Fibroblast of lung (primary cell): ENCODE results near the gene SLC16A5. TPM values are rescaled to one million over a fixed set of nuclear protein-coding genes. Genes with fewer than 3 reads are reported as not detected.
A peak's percentile ranks its signal among the peaks of the same experiment; 100 is the strongest.

Source experiments
- DNase-seq, 2 donors: peaks; one replicate each; pipeline versions ENCODE4 v3.0.0 to v3.0.0-alpha.2; 2010; ENCODE audit warnings: low read depth in 2 of 2
- H2AFZ ChIP-seq: 2 replicates; pipeline ENCODE4 v1.5.1; 2012; ENCODE audit warnings: low read length, control low read depth, inconsistent platforms
- H3K27ac ChIP-seq: 2 replicates; pipeline ENCODE4 v1.5.1; 2011; ENCODE audit warnings: low read length, control low read depth; ENCODE audit not compliant: insufficient read depth
- H3K27me3 ChIP-seq: 2 replicates; pipeline ENCODE4 v1.5.1; 2011; ENCODE audit warnings: mild to moderate bottlenecking, low read length; ENCODE audit not compliant: control insufficient read depth, insufficient read depth
- H3K36me3 ChIP-seq: 2 replicates; pipeline ENCODE4 v1.5.1; 2011; ENCODE audit warnings: low read length; ENCODE audit not compliant: control insufficient read depth, insufficient read depth
- H3K4me1 ChIP-seq: 2 replicates; pipeline ENCODE4 v1.5.1; 2011; ENCODE audit warnings: low read length; ENCODE audit not compliant: control insufficient read depth, insufficient read depth; ENCODE audit errors: extremely low read depth
- H3K4me2 ChIP-seq: 2 replicates; pipeline ENCODE4 v1.5.1; 2011; ENCODE audit warnings: low read length, control low read depth; ENCODE audit not compliant: insufficient read depth; ENCODE audit errors: extremely low read depth
- H3K4me3 ChIP-seq, 4 experiments: fragments of 200-600 bp in 1 of 4; sonication (generic) in 1 of 4; replicated peaks in 1 of 4; 2 replicates each; pipeline ENCODE4 v1.5.1; 2011 to 2016; ENCODE audit warnings: low read length in 4 of 4, low read depth in 3 of 4, mild to moderate bottlenecking in 3 of 4, control low read depth in 2 of 4, inconsistent platforms in 1 of 4, mixed read lengths in 1 of 4; ENCODE audit not compliant: insufficient read depth in 1 of 4; ENCODE audit errors: control extremely low read depth in 1 of 4
- H3K79me2 ChIP-seq: 2 replicates; pipeline ENCODE4 v1.5.1; 2012; ENCODE audit warnings: mild to moderate bottlenecking, low read length, inconsistent platforms; ENCODE audit not compliant: control insufficient read depth, insufficient read depth
- H3K9ac ChIP-seq: 2 replicates; pipeline ENCODE4 v1.5.1; 2011; ENCODE audit warnings: mild to moderate bottlenecking, low read length, control low read depth; ENCODE audit not compliant: insufficient read depth
- H3K9me3 ChIP-seq: 2 replicates; pipeline ENCODE4 v1.5.1; 2012; ENCODE audit warnings: low read depth, low read length; ENCODE audit not compliant: control insufficient read depth, insufficient read depth
- H4K20me1 ChIP-seq: 2 replicates; pipeline ENCODE4 v1.5.1; 2011; ENCODE audit warnings: low read length; ENCODE audit not compliant: control insufficient read depth, insufficient read depth; ENCODE audit errors: extremely low read depth
- EZH2 ChIP-seq: IDR thresholded peaks from 2 replicates; pipeline ENCODE4 v1.5.1; 2012; ENCODE audit warnings: low read length, control low read depth, mild to moderate bottlenecking; ENCODE audit errors: missing control alignments
- polyA plus RNA-seq, 2 donors: library from polyadenylated mRNA; depleted of rRNA in 1 of 2; stranded (reverse) in 1 of 2; unstranded in 1 of 2; fragments of >200 nt; gene quantifications; 2 replicates each; pipeline ENCODE4 v1.2.1, GENCODE V29; 2011 to 2012; ENCODE audit warnings: missing spikeins in 1 of 2
- total RNA-seq: library from RNA; depleted of rRNA; stranded (reverse); fragments of >200 nt; gene quantifications from 2 replicates; pipeline ENCODE4 v1.2.1, GENCODE V29; 2014
- TF ChIP-seq, protein P1 (sequence below), 2 donors: IDR thresholded peaks in 1 of 2; conservative IDR thresholded peaks in 1 of 2; 1 replicate in 1 of 2; 2 replicates in 1 of 2; pipeline ENCODE4 v1.5.1; 2011 to 2012; ENCODE audit warnings: low read length in 2 of 2, control low read depth in 1 of 2, inconsistent platforms in 1 of 2, low read depth in 1 of 2, mild to moderate bottlenecking in 1 of 2

The SLC16A5 gene
- total and polyA plus RNA-seq, 2 donors (not counting 1 experiment from before 2014, with no cell fraction given) = 1.5 to 8.4 TPM

DNA sequence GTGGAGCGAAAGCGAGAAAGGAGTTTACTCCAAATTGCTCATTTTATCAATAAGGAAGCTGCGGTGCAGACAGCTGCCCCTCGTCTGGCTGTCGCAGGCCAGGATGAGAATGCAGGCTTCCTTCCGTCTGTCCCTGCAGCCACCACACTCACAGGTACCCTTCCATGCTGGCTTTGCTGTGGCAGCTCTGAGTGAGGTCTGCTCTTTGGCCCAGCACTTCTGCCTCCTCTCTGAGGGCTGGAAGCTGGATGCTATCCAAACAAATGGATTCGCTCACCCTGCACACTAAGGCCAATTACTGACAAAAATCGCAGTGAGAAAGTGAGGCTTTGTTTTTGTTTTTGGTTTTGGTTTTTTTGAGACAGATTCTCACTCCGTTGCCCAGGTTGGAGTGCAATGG lies 29.0 kb downstream of the SLC16A5 start:
- Histone ChIP-seq H3K36me3 (no peaks in the 10 kb centered on the region), H3K9ac (no peak overlapping the region), H3K9me3 (no peaks in the 10 kb centered on the region), H3K4me2 (no peak overlapping the region), H3K27me3 (no peaks in the 10 kb centered on the region), H4K20me1 (no peaks in the 10 kb centered on the region), H2AFZ (no peak overlapping the region), H3K79me2 (no peaks in the 10 kb centered on the region), H3K4me1 (peaks cover 4% of the 10 kb centered on the region), H3K27ac (no peak overlapping the region), H3K4me3 (no peak overlapping the region)
- peak in 1 of 2 donors; percentile 38 for DNase-seq
- TF ChIP-seq, protein P1, sequence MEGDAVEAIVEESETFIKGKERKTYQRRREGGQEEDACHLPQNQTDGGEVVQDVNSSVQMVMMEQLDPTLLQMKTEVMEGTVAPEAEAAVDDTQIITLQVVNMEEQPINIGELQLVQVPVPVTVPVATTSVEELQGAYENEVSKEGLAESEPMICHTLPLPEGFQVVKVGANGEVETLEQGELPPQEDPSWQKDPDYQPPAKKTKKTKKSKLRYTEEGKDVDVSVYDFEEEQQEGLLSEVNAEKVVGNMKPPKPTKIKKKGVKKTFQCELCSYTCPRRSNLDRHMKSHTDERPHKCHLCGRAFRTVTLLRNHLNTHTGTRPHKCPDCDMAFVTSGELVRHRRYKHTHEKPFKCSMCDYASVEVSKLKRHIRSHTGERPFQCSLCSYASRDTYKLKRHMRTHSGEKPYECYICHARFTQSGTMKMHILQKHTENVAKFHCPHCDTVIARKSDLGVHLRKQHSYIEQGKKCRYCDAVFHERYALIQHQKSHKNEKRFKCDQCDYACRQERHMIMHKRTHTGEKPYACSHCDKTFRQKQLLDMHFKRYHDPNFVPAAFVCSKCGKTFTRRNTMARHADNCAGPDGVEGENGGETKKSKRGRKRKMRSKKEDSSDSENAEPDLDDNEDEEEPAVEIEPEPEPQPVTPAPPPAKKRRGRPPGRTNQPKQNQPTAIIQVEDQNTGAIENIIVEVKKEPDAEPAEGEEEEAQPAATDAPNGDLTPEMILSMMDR (conservative IDR thresholded peaks at IDR 0.05 in 1 of 2, IDR thresholded peaks at IDR 0.05 in 1 of 2; ENCODE audit: low read depth in 1 of 2, low read length in 2 of 2) = no peak

DNA sequence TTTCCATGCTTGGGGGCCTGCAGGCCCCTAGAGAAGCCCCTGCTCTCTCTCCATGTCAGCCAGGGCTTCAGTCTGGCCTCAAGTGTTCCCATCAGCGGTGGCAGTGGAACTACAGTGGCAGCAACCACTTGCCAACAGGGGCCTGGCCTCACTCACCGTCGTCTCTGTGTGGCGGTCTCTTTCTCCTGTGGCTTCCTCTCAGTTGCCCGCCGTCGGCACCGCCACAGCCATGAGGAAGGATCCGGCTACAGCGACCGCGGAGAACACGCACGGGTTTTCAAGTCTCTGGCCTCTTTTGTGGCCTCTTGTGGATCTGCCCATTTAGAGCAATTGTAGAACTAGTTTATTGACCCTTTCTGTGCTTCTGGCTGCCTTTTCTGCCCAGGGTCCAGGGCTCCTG lies 30.6 kb downstream of the SLC16A5 start:
- Histone ChIP-seq H3K27ac (no peak overlapping the region), H3K9me3 (no peaks in the 10 kb centered on the region), H3K4me1 (peaks cover 4% of the 10 kb centered on the region), H3K4me2 (no peak overlapping the region), H3K36me3 (no peaks in the 10 kb centered on the region), H4K20me1 (no peaks in the 10 kb centered on the region), H3K27me3 (no peaks in the 10 kb centered on the region), H2AFZ (no peak overlapping the region), H3K9ac (no peak overlapping the region), H3K79me2 (no peaks in the 10 kb centered on the region), H3K4me3 (no peak overlapping the region)
- no peak for DNase-seq
- no peak for TF ChIP-seq EZH2
- TF ChIP-seq, protein P1 (conservative IDR thresholded peaks at IDR 0.05 in 1 of 2, IDR thresholded peaks at IDR 0.05 in 1 of 2; ENCODE audit: low read depth in 1 of 2, low read length in 2 of 2) = no peak

DNA sequence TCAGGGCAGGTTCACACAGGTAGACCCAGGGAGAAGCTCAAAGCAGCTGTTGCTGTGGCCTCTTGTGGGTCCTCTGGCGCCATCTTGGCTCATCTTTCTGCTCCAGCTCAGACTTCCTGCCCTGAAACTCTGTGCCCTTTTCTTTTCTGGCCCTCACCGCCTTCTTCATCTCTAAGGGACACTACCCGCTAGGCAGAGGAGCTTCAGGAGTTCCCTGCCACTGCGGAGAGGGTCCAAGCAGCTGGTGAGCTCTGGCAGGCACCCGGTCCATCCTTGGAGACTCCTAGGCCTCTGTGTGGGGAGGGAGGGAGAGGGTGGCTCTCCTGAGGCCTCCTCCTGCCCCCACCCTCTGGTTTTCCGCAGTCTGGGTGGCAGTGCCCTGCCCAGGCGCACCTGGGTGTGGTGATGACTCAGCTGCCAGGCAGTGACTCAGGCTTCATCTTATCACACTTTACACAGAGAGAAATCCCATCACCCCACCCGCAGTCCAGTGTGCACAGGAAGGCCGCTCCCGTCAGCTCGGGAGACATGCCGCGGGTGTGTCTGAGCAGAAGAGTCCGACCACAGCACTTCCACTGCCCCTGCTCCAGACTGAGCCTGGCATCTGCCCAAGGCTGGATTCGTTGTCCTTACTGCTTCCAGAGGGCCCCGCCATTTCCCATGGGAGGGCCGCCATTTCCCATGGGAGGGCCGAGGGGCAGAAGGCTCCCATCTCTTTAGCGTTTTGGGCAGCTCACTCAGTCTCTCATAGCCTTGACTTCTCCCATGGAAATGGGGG lies 36.5 kb downstream of the SLC16A5 start:
- peak; percentile 65 to 86 for DNase-seq
- no peak overlapping the region for H3K4me3 ChIP-seq
- H3K27me3 ChIP-seq = no peaks in the 10 kb centered on the region
- no peak overlapping the region for H3K4me2 ChIP-seq
- TF ChIP-seq, protein P1 (conservative IDR thresholded peaks at IDR 0.05 in 1 of 2, IDR thresholded peaks at IDR 0.05 in 1 of 2; ENCODE audit: low read depth in 1 of 2, low read length in 2 of 2) = no peak
- no peak for TF ChIP-seq EZH2
- H3K79me2 ChIP-seq = no peaks in the 10 kb centered on the region
- peaks cover 4% of the 10 kb centered on the region for H3K36me3 ChIP-seq
- no peak overlapping the region for H2AFZ ChIP-seq
- no peaks in the 10 kb centered on the region for H3K9me3 ChIP-seq
- H3K27ac ChIP-seq = no peak overlapping the region
- no peaks in the 10 kb centered on the region for H3K4me1 ChIP-seq
- H4K20me1 ChIP-seq = no peaks in the 10 kb centered on the region
- no peak overlapping the region for H3K9ac ChIP-seq
